Mesendoderm (in vitro differentiated cells): ENCODE results near the gene ARL3.

Experiments used
- DNase-seq: peaks from one replicate; pipeline ENCODE4 v3.0.0; 2013
- H2AK5ac ChIP-seq: 2 replicates; pipeline ENCODE4 v1.6.1; 2013; ENCODE audit warnings: low read length, inconsistent platforms
- H2BK120ac ChIP-seq: 2 replicates; pipeline ENCODE4 v1.6.1; 2013; ENCODE audit warnings: low read depth, mild to moderate bottlenecking, low read length, moderate library complexity, mixed read lengths
- H2BK15ac ChIP-seq: replicated peaks from 2 replicates; pipeline ENCODE4 v1.6.1; 2013; ENCODE audit warnings: low read depth, mild to moderate bottlenecking, moderate library complexity
- H2BK5ac ChIP-seq: 2 replicates; pipeline ENCODE4 v1.6.1; 2013; ENCODE audit warnings: low read length, inconsistent platforms
- H3K18ac ChIP-seq: 2 replicates; pipeline ENCODE4 v1.6.1; 2013; ENCODE audit warnings: mild to moderate bottlenecking, low read length, mixed read lengths
- H3K23ac ChIP-seq: one replicate; pipeline ENCODE4 v1.6.1; 2013; ENCODE audit warnings: low read length
- H3K27ac ChIP-seq: 2 replicates; pipeline ENCODE4 v1.5.1; 2013; ENCODE audit warnings: low read depth, mild to moderate bottlenecking, inconsistent platforms, low read length, moderate library complexity
- H3K27me3 ChIP-seq: 2 replicates; pipeline ENCODE4 v1.6.1; 2013; ENCODE audit warnings: low read length, control low read depth, mild to moderate bottlenecking, inconsistent platforms; ENCODE audit not compliant: insufficient read depth, poor library complexity
- H3K36me3 ChIP-seq: 2 replicates; pipeline ENCODE4 v1.6.1; 2013; ENCODE audit warnings: low read length, inconsistent platforms; ENCODE audit not compliant: control insufficient read depth, insufficient read depth
- H3K4ac ChIP-seq: one replicate; pipeline ENCODE4 v1.6.1; 2013; ENCODE audit warnings: low read depth, mild to moderate bottlenecking, low read length, moderate library complexity
- H3K4me1 ChIP-seq: 2 replicates; pipeline ENCODE4 v1.6.1; 2013; ENCODE audit warnings: low read depth, low read length, inconsistent platforms; ENCODE audit not compliant: control insufficient read depth
- H3K4me2 ChIP-seq: 2 replicates; pipeline ENCODE4 v1.6.1; 2013; ENCODE audit warnings: low read length
- H3K4me3 ChIP-seq: 2 replicates; pipeline ENCODE4 v1.5.1; 2013; ENCODE audit warnings: mild to moderate bottlenecking, low read length
- H3K56ac ChIP-seq: one replicate; pipeline ENCODE4 v1.6.1; 2013; ENCODE audit warnings: low read length
- H3K79me1 ChIP-seq: 2 replicates; pipeline ENCODE4 v1.6.1; 2013; ENCODE audit warnings: low read length, inconsistent platforms
- H3K79me2 ChIP-seq: 2 replicates; pipeline ENCODE4 v1.6.1; 2013; ENCODE audit warnings: mild to moderate bottlenecking, low read length; ENCODE audit not compliant: control insufficient read depth, insufficient read depth
- H3K9ac ChIP-seq: 2 replicates; pipeline ENCODE4 v1.6.1; 2013; ENCODE audit warnings: low read length, inconsistent platforms
- H4K5ac ChIP-seq: one replicate; pipeline ENCODE4 v1.6.1; 2013; ENCODE audit warnings: low read length
- H4K8ac ChIP-seq: one replicate; pipeline ENCODE4 v1.6.1; 2013; ENCODE audit warnings: low read depth, mild to moderate bottlenecking, control low read depth, low read length, moderate library complexity
- WGBS: extraction: QIAGEN DNeasy Blood & Tissue Kit; methylation state at CpG from one replicate; pipeline ENCODE4 v1.1.7; 2013; ENCODE audit warnings: low lambda C conversion rate, missing lambda C conversion rate; ENCODE audit not compliant: insufficient coverage; ENCODE audit errors: extremely low coverage; 5-methylcytosine and 5-hydroxymethylcytosine counted together

Gene ARL3

GRCh38 chr10:102714621-102715455, 641 bp upstream of the ARL3 start, which contains the start of gene SFXN2:
Gene SFXN2, plus strand, starts transcription at chr10:102714636. Its CDS starts 12,001 bp downstream, at chr10:102726637.
- Histone ChIP-seq H3K23ac (peak within 1 kb of the TSS; percentile 48), H3K4ac (peak within 1 kb of the TSS; percentile 76), H3K4me2 (peak within 1 kb of the TSS; percentile 62), H2AK5ac (no peak within 1 kb of the TSS), H3K27me3 (no peaks in the 10 kb centered on the region), H3K36me3 (no peaks in the 10 kb centered on the region), H2BK15ac (no peak within 1 kb of the TSS), H3K56ac (peak within 1 kb of the TSS; percentile 99), H3K79me1 (peaks cover 16% of the 10 kb centered on the region), H3K27ac (peak within 1 kb of the TSS; percentile 67), H3K9ac (peak within 1 kb of the TSS; percentile 96), H4K5ac (no peak within 1 kb of the TSS), H3K4me1 (peaks cover 22% of the 10 kb centered on the region), H3K4me3 (peak within 1 kb of the TSS; percentile 95), H3K18ac (peak within 1 kb of the TSS; percentile 33), H4K8ac (no peak within 1 kb of the TSS), H2BK120ac (no peak within 1 kb of the TSS), H2BK5ac (peak within 1 kb of the TSS; percentile 67), H3K79me2 (peaks cover 11% of the 10 kb centered on the region)
- no CpG with 5 or more reads among the region's 46 CpGs for WGBS
- no peak for DNase-seq

GRCh38 chr10:102713539-102713813, 721 bp downstream of the ARL3 start:
- Histone ChIP-seq H3K4me2 (peak overlapping the region; percentile 28), H3K18ac (peak overlapping the region; percentile 33), H4K5ac (no peak overlapping the region), H2BK5ac (no peak overlapping the region), H3K4ac (peak overlapping the region; percentile 39), H3K36me3 (no peaks in the 10 kb centered on the region), H2AK5ac (no peak overlapping the region), H3K56ac (peak overlapping the region; percentile 92), H3K4me3 (peak overlapping the region; percentile 79), H2BK15ac (no peak overlapping the region), H3K9ac (peak overlapping the region; percentile 86), H2BK120ac (no peak overlapping the region), H3K79me2 (peaks cover 11% of the 10 kb centered on the region), H3K27me3 (no peaks in the 10 kb centered on the region), H3K27ac (peak overlapping the region; percentile 67), H3K23ac (peak overlapping the region; percentile 48), H3K4me1 (peaks cover 19% of the 10 kb centered on the region), H3K79me1 (peaks cover 14% of the 10 kb centered on the region), H4K8ac (no peak overlapping the region)
- DNase-seq: no peak
- no CpG with 5 or more reads among the region's 13 CpGs for WGBS

GRCh38 chr10:102712843-102713538, 1.2 kb downstream of the ARL3 start:
- Histone ChIP-seq H3K9ac (peak overlapping the region; percentile 86), H2BK5ac (no peak overlapping the region), H4K8ac (no peak overlapping the region), H3K79me2 (peaks cover 11% of the 10 kb centered on the region), H3K4me2 (peak overlapping the region; percentile 28), H3K27me3 (no peaks in the 10 kb centered on the region), H3K4ac (no peak overlapping the region), H3K18ac (no peak overlapping the region), H3K56ac (peak overlapping the region; percentile 92), H4K5ac (no peak overlapping the region), H2BK15ac (no peak overlapping the region), H3K79me1 (peaks cover 14% of the 10 kb centered on the region), H2BK120ac (no peak overlapping the region), H3K27ac (no peak overlapping the region), H3K23ac (peak overlapping the region; percentile 48), H3K4me1 (peaks cover 15% of the 10 kb centered on the region), H3K4me3 (peak overlapping the region; percentile 79), H3K36me3 (no peaks in the 10 kb centered on the region), H2AK5ac (no peak overlapping the region)
- DNase-seq: no peak
- WGBS: no CpG with 5 or more reads among the region's 8 CpGs

GRCh38 chr10:102712089-102712488, 2.1 kb downstream of the ARL3 start:
- H2BK15ac ChIP-seq: no peak overlapping the region
- no peak overlapping the region for H3K56ac ChIP-seq
- no peaks in the 10 kb centered on the region for H3K36me3 ChIP-seq
- H3K4me2 ChIP-seq: no peak overlapping the region
- H3K27me3 ChIP-seq: no peaks in the 10 kb centered on the region
- H3K79me1 ChIP-seq: peaks cover 13% of the 10 kb centered on the region
- no peak for DNase-seq
- H3K4me3 ChIP-seq: no peak overlapping the region
- H3K9ac ChIP-seq: no peak overlapping the region
- WGBS: no CpG with 5 or more reads among the region's 4 CpGs
- no peak overlapping the region for H4K5ac ChIP-seq
- H3K27ac ChIP-seq: no peak overlapping the region
- peaks cover 11% of the 10 kb centered on the region for H3K79me2 ChIP-seq
- H3K23ac ChIP-seq: no peak overlapping the region
- H3K4me1 ChIP-seq: peaks cover 8% of the 10 kb centered on the region
- H2BK120ac ChIP-seq: no peak overlapping the region
- no peak overlapping the region for H2AK5ac ChIP-seq
- H2BK5ac ChIP-seq: no peak overlapping the region
- H3K4ac ChIP-seq: no peak overlapping the region
- H4K8ac ChIP-seq: no peak overlapping the region
- H3K18ac ChIP-seq: no peak overlapping the region

GRCh38 chr10:102710609-102711008, 3.6 kb downstream of the ARL3 start:
- no CpG with 5 or more reads among the region's 4 CpGs for WGBS
- Histone ChIP-seq H3K23ac (no peak overlapping the region), H3K4me3 (no peak overlapping the region), H3K36me3 (no peaks in the 10 kb centered on the region), H3K18ac (no peak overlapping the region), H2BK120ac (no peak overlapping the region), H2AK5ac (no peak overlapping the region), H3K27ac (no peak overlapping the region), H3K79me2 (peaks cover 4% of the 10 kb centered on the region), H4K8ac (no peak overlapping the region), H2BK5ac (no peak overlapping the region), H4K5ac (no peak overlapping the region), H3K79me1 (peaks cover 8% of the 10 kb centered on the region), H3K4me1 (peaks cover 4% of the 10 kb centered on the region), H2BK15ac (no peak overlapping the region), H3K4me2 (no peak overlapping the region), H3K56ac (no peak overlapping the region), H3K4ac (no peak overlapping the region), H3K9ac (no peak overlapping the region), H3K27me3 (no peaks in the 10 kb centered on the region)
- DNase-seq: no peak
